ENCODE data around the gene CATSPERE. TPM values are rescaled to one million over a fixed set of nuclear protein-coding genes. Genes with fewer than 3 reads are reported as not detected.

Gene CATSPERE
- total and polyA plus RNA-seq, 2 of the 8 experiments (the other 6 are each of a cell fraction or from before 2014, with no cell fraction given): 0.05 to 0.45 TPM

- TF ChIP-seq CHD7 (IDR thresholded peaks at IDR 0.05; ENCODE audit: insufficient replicate concordance, low read length): no peak
- no peak for TF ChIP-seq SIX5 (IDR thresholded peaks at IDR 0.05; ENCODE audit: low read depth, low read length)
Observed at GRCh38 chr1:244657421-244657820, 196.3 kb downstream of the CATSPERE start (continued).
